Fibroblast of villous mesenchyme (primary cell): ENCODE results near the gene CNGA1. TPM values are rescaled to one million over a fixed set of nuclear protein-coding genes. Genes with fewer than 3 reads are reported as not detected.

Experiments used
- DNase-seq: peaks from one replicate; pipeline ENCODE4 v3.0.0-alpha.2; 2010; ENCODE audit warnings: low read depth
- H3K4me3 ChIP-seq: 2 replicates; pipeline ENCODE4 v1.5.1; 2011; ENCODE audit warnings: low read depth, mild to moderate bottlenecking, low read length
- CTCF ChIP-seq: IDR thresholded peaks from 2 replicates; pipeline ENCODE4 v1.5.1; 2012; ENCODE audit warnings: low read depth, mild to moderate bottlenecking, low read length; ENCODE audit not compliant: insufficient read depth
- total RNA-seq: library from RNA; depleted of rRNA; stranded (reverse); fragments of >200 nt; gene quantifications from 2 replicates; pipeline ENCODE4 v1.2.3, GENCODE V29; 2012

CNGA1 gene
- total RNA-seq, 1 donor: under 0.01 TPM

- DNase-seq: peak; percentile 7
- no peak for TF ChIP-seq CTCF
- H3K4me3 ChIP-seq: peak overlapping the region; percentile 97
Observed at GRCh38 chr4:47913861-47914219, 102.6 kb downstream of the CNGA1 start.

- no peak for TF ChIP-seq CTCF
- DNase-seq: peak; percentile 20
- peak overlapping the region; percentile 97 for H3K4me3 ChIP-seq
Observed at GRCh38 chr4:47913330-47913729, 103.2 kb downstream of the CNGA1 start.

GRCh38 chr4:47907089-47907646, 109.3 kb downstream of the CNGA1 start:
- no peak overlapping the region for H3K4me3 ChIP-seq
- TF ChIP-seq CTCF: no peak
- no peak for DNase-seq

- DNase-seq: no peak
- TF ChIP-seq CTCF: no peak
- H3K4me3 ChIP-seq: no peak overlapping the region
Observed at GRCh38 chr4:47899639-47900038, 116.8 kb downstream of the CNGA1 start.

- DNase-seq: no peak
- no peak overlapping the region for H3K4me3 ChIP-seq
- no peak for TF ChIP-seq CTCF
Observed at GRCh38 chr4:47891928-47892327, 124.6 kb downstream of the CNGA1 start.

Other genes with a start within 250 kb of the CNGA1 start
- 3.2 and 5.6 TPM in 2 replicates for gene CORIN, start 178.6 kb downstream of the CNGA1 start, total RNA-seq
- 10.0 and 11.7 TPM in 2 replicates for gene NFXL1, start 102.1 kb downstream of the CNGA1 start, total RNA-seq
- 1.6 and 4.3 TPM in 2 replicates for gene NIPAL1, start 91 bp upstream of the CNGA1 start, total RNA-seq
- 0.64 and 0.86 TPM in 2 replicates for gene TXK, start 117.6 kb upstream of the CNGA1 start, total RNA-seq